ENCODE results near the gene FAM217B. TPM values are rescaled to one million over a fixed set of nuclear protein-coding genes. Genes with fewer than 3 reads are reported as not detected.

Gene FAM217B
- total and polyA plus RNA-seq, 2 donors (not counting 3 experiments of a cell fraction or from before 2014, with no cell fraction given) = 2.7 to 8.2 TPM

DNA sequence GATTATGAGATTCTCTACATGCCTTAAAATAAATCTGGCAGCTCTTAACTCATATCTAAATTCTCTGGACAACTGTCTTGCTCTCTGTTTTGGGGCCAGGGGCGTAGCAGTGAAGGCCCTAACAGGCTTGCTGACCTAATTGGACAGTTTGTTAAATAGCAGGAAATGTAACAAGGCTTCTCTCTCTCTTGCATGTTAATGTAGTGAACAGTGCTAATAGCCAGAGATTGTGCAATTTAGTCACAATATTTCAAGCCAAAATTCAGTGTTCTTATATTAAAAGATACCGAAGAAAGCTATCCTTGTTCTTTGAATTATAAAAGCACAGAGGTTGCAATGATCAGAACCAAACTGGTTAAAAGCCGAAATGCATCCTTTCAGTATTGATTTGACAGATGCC lies 3.0 kb upstream of the FAM217B start:
- H3K4me2 ChIP-seq (ENCODE audit: insufficient read depth, low read length) = no peak overlapping the region
- DNase-seq (ENCODE audit: low read depth, low spot score) (no peak), FAIRE-seq (peak; percentile 28)
- peaks cover 16% of the 10 kb centered on the region for H3K4me1 ChIP-seq (ENCODE audit: control insufficient read depth, extremely low read depth, insufficient read depth, low read length)
- CTCF ChIA-PET = interaction anchor here (0.9 to 1.0 kb wide), 3 partner anchors 9 to 18 kb away, joined by 3 read pairs; no protein-coding TSS in a partner anchor
- H3K27me3 ChIP-seq (ENCODE audit: control insufficient read depth in 2 of 2, insufficient read depth in 2 of 2, low read length in 2 of 2) = no peaks in the 10 kb centered on the region
- H3K9me1 ChIP-seq (replicated peaks; ENCODE audit: control insufficient read depth, extremely low read depth, insufficient read depth, low read length) = no peaks in the 10 kb centered on the region
- no peaks in the 10 kb centered on the region for H4K20me1 ChIP-seq (replicated peaks; ENCODE audit: control insufficient read depth, extremely low read depth, insufficient read depth, low read length)
- no peak overlapping the region for H2AFZ ChIP-seq (ENCODE audit: low read depth, low read length)
- TF ChIP-seq FOS (IDR thresholded peaks at IDR 0.05; ENCODE audit: borderline replicate concordance, insufficient read depth, low read length) (no peak), POLR2A (IDR thresholded peaks at IDR 0.05; ENCODE audit: low read depth, low read length) (no peak), GATA2 (IDR thresholded peaks at IDR 0.05; ENCODE audit: insufficient read depth, insufficient read length, low read depth, low read length) (no peak), MYC (IDR thresholded peaks at IDR 0.05; ENCODE audit: low read depth, low read length) (no peak), POLR2AphosphoS5 (IDR thresholded peaks at IDR 0.05; ENCODE audit: insufficient read depth, low read depth, low read length) (no peak), EZH2 (IDR thresholded peaks at IDR 0.05; ENCODE audit: borderline replicate concordance, low read depth, low read length, severe bottlenecking) (no peak), JUN (IDR thresholded peaks at IDR 0.05; ENCODE audit: borderline replicate concordance, insufficient read depth, insufficient read length, low read depth) (no peak)
- TF ChIP-seq, protein P1, sequence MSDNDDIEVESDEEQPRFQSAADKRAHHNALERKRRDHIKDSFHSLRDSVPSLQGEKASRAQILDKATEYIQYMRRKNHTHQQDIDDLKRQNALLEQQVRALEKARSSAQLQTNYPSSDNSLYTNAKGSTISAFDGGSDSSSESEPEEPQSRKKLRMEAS (IDR thresholded peaks at IDR 0.05; ENCODE audit: insufficient read depth, insufficient read length) = no peak
- TF ChIP-seq, protein P2, sequence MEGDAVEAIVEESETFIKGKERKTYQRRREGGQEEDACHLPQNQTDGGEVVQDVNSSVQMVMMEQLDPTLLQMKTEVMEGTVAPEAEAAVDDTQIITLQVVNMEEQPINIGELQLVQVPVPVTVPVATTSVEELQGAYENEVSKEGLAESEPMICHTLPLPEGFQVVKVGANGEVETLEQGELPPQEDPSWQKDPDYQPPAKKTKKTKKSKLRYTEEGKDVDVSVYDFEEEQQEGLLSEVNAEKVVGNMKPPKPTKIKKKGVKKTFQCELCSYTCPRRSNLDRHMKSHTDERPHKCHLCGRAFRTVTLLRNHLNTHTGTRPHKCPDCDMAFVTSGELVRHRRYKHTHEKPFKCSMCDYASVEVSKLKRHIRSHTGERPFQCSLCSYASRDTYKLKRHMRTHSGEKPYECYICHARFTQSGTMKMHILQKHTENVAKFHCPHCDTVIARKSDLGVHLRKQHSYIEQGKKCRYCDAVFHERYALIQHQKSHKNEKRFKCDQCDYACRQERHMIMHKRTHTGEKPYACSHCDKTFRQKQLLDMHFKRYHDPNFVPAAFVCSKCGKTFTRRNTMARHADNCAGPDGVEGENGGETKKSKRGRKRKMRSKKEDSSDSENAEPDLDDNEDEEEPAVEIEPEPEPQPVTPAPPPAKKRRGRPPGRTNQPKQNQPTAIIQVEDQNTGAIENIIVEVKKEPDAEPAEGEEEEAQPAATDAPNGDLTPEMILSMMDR (IDR thresholded peaks at IDR 0.05; ENCODE audit: extremely low read depth in 1 of 2, insufficient read depth in 1 of 2, low read depth in 1 of 2, low read length in 2 of 2) = no peak
- no peaks in the 10 kb centered on the region for H3K36me3 ChIP-seq (ENCODE audit: control insufficient read depth in 2 of 2, extremely low read depth in 1 of 2, insufficient read depth in 2 of 2, low read length in 2 of 2)
- dilution Hi-C loops (cut with MboI; ENCODE audit: extremely low pct_ligation_motif_present, low sequenced_read_pairs) (no loop called here), intact Hi-C loops (cut with micrococcal nuclease) (no loop called here)
- POLR2A ChIA-PET = no interaction called here
- no peaks in the 10 kb centered on the region for H3K9me3 ChIP-seq (replicated peaks; ENCODE audit: control insufficient read depth, insufficient read depth, low read length)
- no peak overlapping the region for H3K27ac ChIP-seq (ENCODE audit: insufficient read depth, low read depth, low read length)
- H3K79me2 ChIP-seq (ENCODE audit: control insufficient read depth, insufficient read depth, low read length) = peaks cover 6% of the 10 kb centered on the region
- H3K4me3 ChIP-seq (replicated peaks in 1 of 3; ENCODE audit: insufficient read depth in 1 of 3, low read depth in 1 of 3, low read length in 3 of 3) = no peak overlapping the region
- no TSS peak for BruUV-seq (replicated peaks)
- no peak overlapping the region for H3K9ac ChIP-seq (replicated peaks; ENCODE audit: extremely low read depth, insufficient read depth, low read length)

Data from endothelial cell of umbilical vein (primary cell).